Loucy (cell line): ENCODE results near the gene ABHD14A.
A peak's percentile ranks its signal among the peaks of the same experiment; 100 is the strongest.

Experiments
- H2AFZ ChIP-seq: fragments of 200-600 bp; sonication (generic); 2 replicates; pipeline ENCODE4 v1.6.0; 2016; ENCODE audit warnings: antibody characterized with exemption, mild to moderate bottlenecking, low read length, moderate library complexity
- H3F3A ChIP-seq: fragments of 200-600 bp; 2 replicates; pipeline ENCODE4 v1.6.0; 2016; ENCODE audit warnings: antibody characterized with exemption, low read depth, mild to moderate bottlenecking
- H3K27me3 ChIP-seq: fragments of 200-600 bp; sonication (generic); 2 replicates; pipeline ENCODE4 v1.6.1; 2014; ENCODE audit warnings: low read length, mild to moderate bottlenecking; ENCODE audit not compliant: insufficient read depth, poor library complexity, severe bottlenecking
- H3K36me3 ChIP-seq: fragments of 200-600 bp; sonication (generic); 2 replicates; pipeline ENCODE4 v1.6.1; 2016; ENCODE audit warnings: low read length; ENCODE audit not compliant: insufficient read depth
- H3K4me1 ChIP-seq: fragments of 200-600 bp; sonication (generic); 2 replicates; pipeline ENCODE4 v1.5.1; 2014; ENCODE audit warnings: low read length, mild to moderate bottlenecking; ENCODE audit not compliant: insufficient read depth, poor library complexity, severe bottlenecking
- H3K4me2 ChIP-seq: fragments of 200-600 bp; sonication (generic); 2 replicates; pipeline ENCODE4 v1.6.0; 2014; ENCODE audit warnings: antibody characterized with exemption, low read length, low read depth, mild to moderate bottlenecking; ENCODE audit not compliant: poor library complexity, severe bottlenecking
- H3K4me3 ChIP-seq: fragments of 200-600 bp; sonication (generic); 2 replicates; pipeline ENCODE4 v1.5.1; 2014; ENCODE audit warnings: low read length, mild to moderate bottlenecking, mixed read lengths; ENCODE audit not compliant: poor library complexity, severe bottlenecking
- H3K79me2 ChIP-seq: fragments of 200-600 bp; sonication (generic); 2 replicates; pipeline ENCODE4 v1.6.1; 2014; ENCODE audit warnings: low read length; ENCODE audit not compliant: insufficient read depth
- H3K9ac ChIP-seq: fragments of 200-600 bp; sonication (generic); 2 replicates; pipeline ENCODE4 v1.6.0; 2014; ENCODE audit warnings: mild to moderate bottlenecking, low read depth, low read length, moderate library complexity; ENCODE audit not compliant: poor library complexity, severe bottlenecking
- H3K9me2 ChIP-seq: fragments of 200-600 bp; sonication (generic); replicated peaks from 2 replicates; pipeline ENCODE4 v1.6.1; 2016; ENCODE audit warnings: low read depth, low read length, mixed read lengths
- H3K9me3 ChIP-seq: fragments of 200-600 bp; sonication (generic); 2 replicates; pipeline ENCODE4 v1.6.1; 2014; ENCODE audit warnings: mild to moderate bottlenecking, antibody characterized with exemption, low read length, low read depth; ENCODE audit not compliant: insufficient read depth
- H4K20me1 ChIP-seq: fragments of 200-600 bp; sonication (generic); 2 replicates; pipeline ENCODE4 v1.6.0; 2014; ENCODE audit warnings: antibody characterized with exemption, low read length, mild to moderate bottlenecking; ENCODE audit not compliant: insufficient read depth, poor library complexity, severe bottlenecking
- EZH2phosphoT487 ChIP-seq: fragments of 200-600 bp; IDR thresholded peaks from 2 replicates; pipeline ENCODE4 v1.6.1; 2018; ENCODE audit warnings: antibody characterized with exemption, mild to moderate bottlenecking, moderate library complexity, borderline replicate concordance
- TF ChIP-seq, protein P1 (sequence below): fragments of 200-600 bp; sonication (generic); conservative IDR thresholded peaks from 2 replicates; pipeline ENCODE4 v1.5.1; 2014; ENCODE audit warnings: mild to moderate bottlenecking, antibody characterized with exemption, low read length

The ABHD14A gene

DNA sequence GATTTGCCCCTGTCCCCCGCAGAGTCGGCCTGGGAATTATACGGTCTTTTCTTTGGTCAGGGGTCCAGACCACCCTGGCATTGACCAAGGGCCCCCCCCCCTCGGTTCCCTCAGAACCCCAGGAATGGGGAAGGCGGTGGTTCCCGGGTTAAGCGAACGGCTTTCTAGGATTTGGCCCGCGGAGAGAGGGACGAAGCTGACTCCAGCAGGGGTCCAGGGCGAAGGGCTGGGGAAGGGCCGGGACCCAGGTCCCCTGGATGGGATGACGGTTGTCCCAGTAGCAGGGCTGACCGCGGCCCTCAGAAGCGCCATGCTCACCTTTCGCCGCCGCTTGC, 33.4 kb upstream of the ABHD14A start:
- Histone ChIP-seq H3K36me3 (peaks cover 5% of the 10 kb centered on the region; the same call in 1 of the 2 replicates), H3K4me3 (peak overlapping the region; percentile 90), H3K27me3 (no peaks in the 10 kb centered on the region), H3F3A (no peaks in the 10 kb centered on the region), H4K20me1 (peaks cover 4% of the 10 kb centered on the region), H3K9me2 (no peaks in the 10 kb centered on the region), H3K9ac (peak overlapping the region; percentile 85), H3K4me2 (peak overlapping the region; percentile 93), H3K9me3 (no peaks in the 10 kb centered on the region), H3K79me2 (peaks cover 23% of the 10 kb centered on the region), H2AFZ (peak overlapping the region; percentile 37; the same call in 1 of the 2 replicates), H3K4me1 (peaks cover 28% of the 10 kb centered on the region)
- no peak for TF ChIP-seq EZH2phosphoT487
- TF ChIP-seq, protein P1, sequence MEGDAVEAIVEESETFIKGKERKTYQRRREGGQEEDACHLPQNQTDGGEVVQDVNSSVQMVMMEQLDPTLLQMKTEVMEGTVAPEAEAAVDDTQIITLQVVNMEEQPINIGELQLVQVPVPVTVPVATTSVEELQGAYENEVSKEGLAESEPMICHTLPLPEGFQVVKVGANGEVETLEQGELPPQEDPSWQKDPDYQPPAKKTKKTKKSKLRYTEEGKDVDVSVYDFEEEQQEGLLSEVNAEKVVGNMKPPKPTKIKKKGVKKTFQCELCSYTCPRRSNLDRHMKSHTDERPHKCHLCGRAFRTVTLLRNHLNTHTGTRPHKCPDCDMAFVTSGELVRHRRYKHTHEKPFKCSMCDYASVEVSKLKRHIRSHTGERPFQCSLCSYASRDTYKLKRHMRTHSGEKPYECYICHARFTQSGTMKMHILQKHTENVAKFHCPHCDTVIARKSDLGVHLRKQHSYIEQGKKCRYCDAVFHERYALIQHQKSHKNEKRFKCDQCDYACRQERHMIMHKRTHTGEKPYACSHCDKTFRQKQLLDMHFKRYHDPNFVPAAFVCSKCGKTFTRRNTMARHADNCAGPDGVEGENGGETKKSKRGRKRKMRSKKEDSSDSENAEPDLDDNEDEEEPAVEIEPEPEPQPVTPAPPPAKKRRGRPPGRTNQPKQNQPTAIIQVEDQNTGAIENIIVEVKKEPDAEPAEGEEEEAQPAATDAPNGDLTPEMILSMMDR, result no peak

DNA sequence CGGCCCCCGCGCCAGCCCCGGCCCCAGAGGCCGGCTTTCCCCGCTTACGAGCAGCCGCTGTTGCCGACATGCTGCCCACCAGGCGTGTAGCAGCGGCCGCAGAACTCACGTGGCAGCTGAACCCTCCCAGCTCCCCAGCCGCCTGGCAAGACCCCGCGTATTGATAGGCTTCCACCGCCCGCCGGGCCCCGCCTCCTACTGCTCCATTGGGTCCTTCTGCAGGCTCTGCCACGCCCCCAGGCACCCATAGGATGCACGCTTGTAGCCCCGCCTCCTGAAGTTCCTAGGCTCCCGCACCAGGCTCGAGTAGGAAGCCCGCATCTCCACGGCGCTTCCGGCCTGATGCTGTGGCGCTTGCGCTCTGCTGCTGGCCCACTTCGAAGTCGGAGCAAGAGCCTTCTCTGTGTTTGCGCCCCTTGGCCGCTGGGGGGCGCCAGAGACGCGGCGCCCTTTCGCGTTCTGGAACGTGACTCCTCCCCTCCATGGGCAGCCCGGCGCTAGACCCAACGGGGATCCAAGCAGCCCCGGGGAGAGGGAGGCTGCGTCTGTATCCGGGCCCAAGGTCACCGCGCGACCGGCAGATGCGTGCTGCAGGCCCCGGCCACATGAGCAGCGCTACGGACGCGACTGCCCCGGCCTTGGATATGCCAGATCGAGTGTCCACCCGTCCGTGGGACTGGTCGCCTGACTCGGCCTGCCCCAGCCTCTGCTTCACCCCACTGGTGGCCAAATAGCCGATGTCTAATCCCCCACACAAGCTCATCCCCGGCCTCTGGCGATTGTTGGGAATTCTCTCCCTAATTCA, 32.9 kb upstream of the ABHD14A start, which contains the start of the genes PARP3 and RRP9:
Gene PARP3 (plus strand): TSS at position 566 of the 805 bp plus-strand sequence. CDS start 993 bp downstream, outside the sequence.
Gene RRP9 (minus strand): TSS at position 107 of the 805 bp plus-strand sequence. CDS start 37 bp downstream, at position 70.
- no peaks in the 10 kb centered on the region for H3F3A ChIP-seq
- TF ChIP-seq, protein P1, result peak; percentile 97
- TF ChIP-seq EZH2phosphoT487, result no peak
- H3K9ac ChIP-seq, result peak within 1 kb of the TSS; percentile 93
- peaks cover 23% of the 10 kb centered on the region for H3K79me2 ChIP-seq
- no peaks in the 10 kb centered on the region for H3K9me3 ChIP-seq
- peak within 1 kb of the TSS; percentile 90 for H3K4me3 ChIP-seq
- peaks cover 4% of the 10 kb centered on the region for H4K20me1 ChIP-seq
- peaks cover 28% of the 10 kb centered on the region for H3K4me1 ChIP-seq
- peaks cover 3% of the 10 kb centered on the region; the same call in 1 of the 2 replicates for H3K36me3 ChIP-seq
- H3K9me2 ChIP-seq, result no peaks in the 10 kb centered on the region
- peak within 1 kb of the TSS; percentile 89 for H2AFZ ChIP-seq
- peak within 1 kb of the TSS; percentile 93 for H3K4me2 ChIP-seq
- no peaks in the 10 kb centered on the region for H3K27me3 ChIP-seq

DNA sequence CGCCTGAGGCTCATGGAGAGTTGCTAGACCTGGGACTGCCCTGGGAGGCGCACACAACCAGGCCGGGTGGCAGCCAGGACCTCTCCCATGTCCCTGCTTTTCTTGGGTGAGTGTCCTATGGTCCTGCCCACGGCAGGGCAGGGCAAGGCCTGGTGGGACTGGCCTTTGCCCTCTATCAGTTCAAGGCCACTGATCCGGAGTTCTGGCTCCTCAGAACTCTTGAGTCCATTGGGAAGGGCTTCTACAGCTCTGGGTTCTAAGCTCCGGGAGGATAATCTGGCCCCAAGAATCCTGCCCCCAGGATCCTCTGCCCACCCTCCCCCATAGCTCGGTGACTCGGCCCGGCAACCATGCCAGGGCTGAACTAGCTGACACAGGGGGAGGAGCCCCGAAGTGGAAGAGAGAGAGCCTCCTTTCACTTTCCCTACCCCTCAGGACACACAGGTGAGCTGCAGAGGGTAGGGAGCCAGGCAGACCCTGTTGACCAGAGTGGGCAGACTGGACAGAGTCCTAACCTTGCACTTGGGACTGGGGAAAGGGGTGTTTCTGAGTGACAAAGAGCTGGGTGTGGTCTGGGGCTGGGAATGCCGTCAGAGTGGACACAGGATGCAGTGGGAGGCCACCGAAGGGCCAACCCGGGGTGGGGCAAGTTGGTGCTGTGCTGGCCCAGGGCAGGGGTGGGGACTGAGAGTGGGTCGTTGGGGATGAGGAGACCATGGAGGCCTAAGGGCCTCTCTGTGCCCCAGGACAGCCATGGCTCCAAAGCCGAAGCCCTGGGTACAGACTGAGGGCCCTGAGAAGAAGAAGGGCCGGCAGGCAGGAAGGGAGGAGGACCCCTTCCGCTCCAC, 32.0 kb upstream of the ABHD14A start:
- Histone ChIP-seq H3K36me3 (0 out of 2 replicates have a peak, but pooled peaks cover 3% of the 10 kb centered on the region), H3F3A (no peaks in the 10 kb centered on the region), H3K9me3 (no peaks in the 10 kb centered on the region), H2AFZ (peak overlapping the region; percentile 89), H3K4me1 (peaks cover 28% of the 10 kb centered on the region), H3K4me2 (peak overlapping the region; percentile 84), H4K20me1 (peaks cover 4% of the 10 kb centered on the region), H3K9ac (peak overlapping the region; percentile 93), H3K9me2 (no peaks in the 10 kb centered on the region), H3K79me2 (peaks cover 23% of the 10 kb centered on the region), H3K27me3 (no peaks in the 10 kb centered on the region), H3K4me3 (peak overlapping the region; percentile 81)
- TF ChIP-seq, protein P1, result no peak
- no peak for TF ChIP-seq EZH2phosphoT487
